ENCODE measurements around the gene DHRS4L2.
"Not testable (repeated sequence)": the region's sequence is repeated elsewhere in the genome, so short reads cannot be mapped to it uniquely, and the experiment has no call there.

The DHRS4L2 gene

DNA sequence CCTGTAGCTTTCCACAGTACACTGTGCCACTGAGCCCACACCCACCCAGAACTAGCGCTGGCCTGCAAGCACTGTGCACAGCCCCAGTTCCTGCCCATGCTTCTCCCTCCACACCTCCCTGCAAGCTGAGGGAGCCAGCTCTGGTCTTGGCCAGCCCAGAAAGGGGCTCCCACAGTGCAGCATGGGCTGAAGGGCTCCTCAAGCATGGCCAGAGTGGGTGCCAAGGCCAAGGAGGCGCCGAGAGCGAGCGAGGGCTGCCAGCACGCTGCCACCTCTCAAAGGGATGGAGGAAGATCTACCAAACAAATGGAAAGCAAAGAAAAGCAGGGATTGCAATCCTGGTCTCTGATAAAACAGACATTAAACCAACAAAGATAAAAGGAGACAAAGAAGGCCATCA lies 27.0 kb downstream of the DHRS4L2 start:
- not testable (repeated sequence) for DNase-seq (ENCODE audit: low read depth in 2 of 2, low spot score in 1 of 2)

DNA sequence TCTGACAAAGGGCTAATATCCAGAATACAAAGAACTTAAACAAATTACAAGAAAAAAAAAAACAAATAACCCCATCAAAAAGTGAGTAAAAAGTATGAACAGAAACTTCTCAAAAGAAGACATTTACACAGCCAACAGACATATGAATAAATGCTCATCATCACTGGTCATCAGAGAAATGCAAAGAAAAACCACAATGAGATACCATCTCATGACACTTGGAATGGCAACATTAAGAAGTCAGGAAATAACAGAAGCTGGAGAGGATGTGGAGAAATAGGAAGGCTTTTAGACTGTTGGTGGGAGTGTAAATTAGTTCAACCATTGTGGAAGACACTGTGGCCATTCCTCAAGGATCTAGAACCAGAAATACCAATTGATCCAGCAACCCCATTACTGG lies 30.2 kb downstream of the DHRS4L2 start:
- DNase-seq (ENCODE audit: low read depth in 2 of 2, low spot score in 1 of 2) = not testable (repeated sequence)

DNA sequence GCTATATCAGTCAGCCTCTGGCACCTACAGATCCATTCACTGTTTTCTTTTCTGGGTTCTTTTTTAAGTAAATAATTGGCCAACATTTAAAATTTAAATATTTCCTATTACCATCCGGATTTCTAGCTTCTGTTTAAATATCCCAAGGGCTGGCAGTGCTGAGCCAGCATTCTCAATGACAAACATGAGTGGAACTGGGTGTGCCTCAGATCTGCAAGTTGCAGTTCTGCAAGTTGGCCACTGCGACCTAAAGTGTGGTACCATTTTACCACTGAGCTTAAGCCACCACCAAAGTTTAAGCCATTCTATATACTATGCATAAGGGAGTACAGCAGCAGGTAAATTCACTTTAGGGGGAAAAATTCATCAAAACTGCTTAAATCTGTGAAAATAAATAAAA lies 31.2 kb downstream of the DHRS4L2 start:
- DNase-seq (ENCODE audit: low read depth in 2 of 2, low spot score in 1 of 2) = not testable (repeated sequence)

DNA sequence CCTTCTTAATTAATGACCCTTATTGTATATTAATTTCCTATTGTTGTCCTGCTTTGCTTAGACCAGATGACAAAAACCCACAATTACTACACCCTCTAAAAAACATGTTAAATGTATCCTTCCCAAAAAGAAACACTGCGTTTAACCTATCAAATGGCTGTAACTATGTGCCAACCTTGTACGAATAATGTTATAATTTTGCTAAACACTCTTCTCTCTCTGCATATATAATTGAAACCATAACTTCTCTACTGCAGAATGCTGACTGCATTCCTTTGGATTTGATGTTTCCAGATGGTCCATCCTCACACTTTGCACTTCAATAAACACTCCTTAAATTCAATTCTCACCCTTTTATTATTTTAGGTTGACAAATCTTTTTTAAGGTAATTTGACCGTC lies 31.8 kb downstream of the DHRS4L2 start:
- DNase-seq (ENCODE audit: low read depth in 2 of 2, low spot score in 1 of 2) = not testable (repeated sequence)

DNA sequence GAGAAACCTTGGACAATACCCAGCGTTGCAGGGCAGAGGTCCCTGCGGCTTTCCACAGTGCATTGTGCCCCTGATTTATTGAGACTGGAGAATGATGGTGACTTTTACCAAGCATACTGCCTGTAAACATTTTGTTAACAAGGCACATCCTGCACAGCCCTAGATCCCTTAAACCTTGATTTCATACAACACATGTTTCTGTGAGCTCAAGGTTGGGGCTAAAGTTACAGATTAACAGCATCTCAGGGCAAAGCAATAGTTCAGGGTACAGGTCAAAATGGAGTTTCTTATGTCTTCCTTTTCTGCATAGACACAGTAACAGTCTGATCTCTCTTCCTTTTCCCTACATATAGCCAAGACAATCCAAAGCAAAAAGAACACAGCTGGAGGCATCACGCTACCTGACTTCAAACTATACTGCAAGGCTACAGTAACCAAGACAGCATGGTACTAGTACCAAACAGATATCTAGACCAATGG lies 36.2 kb downstream of the DHRS4L2 start:
- not testable (repeated sequence) for DNase-seq (ENCODE audit: low read depth in 2 of 2, low spot score in 1 of 2)

DNA sequence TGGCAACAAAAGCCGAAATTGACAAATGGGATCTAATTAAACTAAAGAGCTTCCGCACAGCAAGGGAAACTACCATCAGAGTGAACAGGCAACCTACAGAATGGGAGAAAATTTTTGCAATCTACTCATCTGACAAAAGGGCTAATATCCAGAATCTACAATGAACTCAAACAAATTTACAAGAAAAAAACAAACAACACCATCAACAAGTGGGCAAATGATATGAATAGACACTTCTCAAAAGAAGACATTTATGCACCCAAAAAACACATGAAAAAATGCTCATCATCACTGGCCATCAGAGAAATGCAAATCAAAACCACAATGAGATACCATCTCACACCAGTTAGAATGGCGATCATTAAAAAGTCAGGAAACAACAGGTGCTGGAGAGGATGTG lies 41.0 kb downstream of the DHRS4L2 start:
- DNase-seq (ENCODE audit: low read depth in 2 of 2, low spot score in 1 of 2) = not testable (repeated sequence)

DNA sequence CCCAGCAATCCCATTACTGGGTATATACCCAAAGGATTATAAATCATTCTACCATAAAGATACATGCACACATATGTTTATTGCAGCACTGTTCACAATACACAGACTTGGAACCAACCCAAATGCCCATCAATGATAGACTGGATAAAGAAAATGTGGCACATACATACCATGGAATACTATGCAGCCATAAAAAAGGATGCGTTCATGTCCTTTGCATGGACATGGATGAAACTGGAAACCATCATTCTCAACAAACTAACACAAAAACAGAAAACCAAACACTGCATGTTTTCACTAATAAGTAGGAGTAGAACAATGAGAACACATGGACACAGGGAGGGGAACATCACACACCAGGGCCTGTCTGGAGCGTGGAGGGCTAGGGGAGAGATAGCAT lies 42.6 kb downstream of the DHRS4L2 start:
- not testable (repeated sequence) for DNase-seq (ENCODE audit: low read depth in 2 of 2, low spot score in 1 of 2)

DNA sequence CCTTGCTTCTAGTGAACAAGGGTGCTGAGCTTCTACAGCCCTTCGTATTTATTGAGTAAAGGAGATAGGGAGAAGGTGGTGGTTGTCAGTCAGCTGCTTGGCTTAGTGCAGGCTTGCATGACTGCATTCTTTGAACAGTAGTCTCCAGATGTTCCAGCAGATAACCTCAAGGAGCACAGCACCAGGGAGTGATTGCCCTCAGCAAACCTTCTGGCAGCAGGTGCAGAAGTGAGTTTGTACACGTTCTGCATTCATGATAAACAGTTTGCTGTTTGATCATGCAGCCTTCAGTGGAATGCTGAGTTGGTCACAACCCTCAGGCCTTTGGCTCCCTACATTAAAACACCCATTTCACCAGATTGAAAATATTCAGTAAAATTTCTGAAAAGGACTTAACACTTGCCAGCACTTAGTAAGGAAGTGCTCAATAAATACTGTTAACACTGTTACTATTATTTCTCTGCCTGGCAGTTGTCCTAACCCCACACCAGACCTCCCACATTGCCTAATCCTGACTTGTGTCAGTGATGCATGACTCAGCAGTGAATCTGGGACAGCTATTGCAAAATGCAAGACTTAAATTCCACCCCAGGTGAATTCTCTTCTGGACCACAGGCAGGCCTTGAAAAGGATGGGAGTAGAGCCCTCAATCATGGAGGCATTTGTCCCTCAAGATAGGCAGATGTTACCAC lies 44.1 kb downstream of the DHRS4L2 start:
- no peak for DNase-seq (ENCODE audit: low read depth in 2 of 2, low spot score in 1 of 2)

DNA sequence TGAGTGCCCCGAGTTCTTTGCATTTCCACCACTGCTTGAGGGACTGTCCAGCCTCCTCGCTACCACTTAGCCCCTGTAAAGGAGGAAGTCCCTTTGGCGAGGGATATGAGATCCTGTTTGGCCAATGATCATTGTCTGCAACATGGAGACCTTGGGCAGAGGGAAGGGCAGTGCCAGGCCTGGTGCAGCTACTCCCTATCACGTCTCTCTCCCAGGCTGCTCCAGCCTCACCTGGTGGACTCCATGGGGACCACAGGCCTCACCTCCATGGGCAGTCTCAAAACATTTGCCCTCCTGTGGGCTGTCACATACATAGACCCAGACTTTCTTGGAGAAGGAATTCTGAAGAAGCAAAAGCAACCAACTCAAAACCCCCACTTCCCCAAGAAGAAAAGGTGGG lies 47.0 kb downstream of the DHRS4L2 start:
- DNase-seq (ENCODE audit: low read depth in 2 of 2, low spot score in 1 of 2) = not testable (repeated sequence)

DNA sequence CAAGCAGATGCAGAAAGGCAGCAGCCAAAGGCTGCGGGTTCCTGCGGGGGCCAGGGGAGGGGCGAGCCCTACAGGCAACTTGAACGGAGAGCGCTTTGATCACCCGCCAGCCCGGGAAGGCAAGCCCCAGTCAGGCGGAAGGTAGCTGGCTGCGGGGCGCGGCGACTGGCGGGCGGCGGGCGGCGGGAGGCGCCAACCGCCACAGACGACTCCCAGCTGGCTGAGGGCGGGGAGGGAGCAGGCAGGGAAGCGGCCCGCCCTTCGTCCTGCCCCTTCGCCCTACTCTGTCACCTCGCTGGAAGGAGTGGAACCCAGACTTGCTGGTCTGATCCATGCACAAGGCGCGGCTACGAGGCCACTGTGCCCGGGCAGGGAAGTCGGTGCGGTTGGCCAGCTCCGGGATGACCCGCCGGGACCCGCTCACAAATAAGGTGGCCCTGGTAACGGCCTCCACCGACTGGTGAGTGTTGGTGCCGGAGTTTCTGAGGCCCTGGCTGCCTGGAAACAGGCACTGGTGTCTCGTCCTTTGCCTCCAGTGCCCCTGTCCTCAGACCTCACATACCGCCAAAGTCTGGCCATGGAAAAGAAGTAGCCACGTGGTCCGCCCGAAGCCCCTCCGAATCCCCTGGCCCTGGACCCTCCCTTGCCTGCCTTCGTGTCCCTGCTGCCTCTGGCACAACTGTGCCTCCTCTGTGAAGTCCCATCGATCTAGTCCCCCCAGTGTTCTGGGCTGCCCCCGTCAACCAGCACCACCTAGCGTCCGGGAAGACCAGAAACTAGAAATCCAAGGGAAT lies 47.6 kb downstream of the DHRS4L2 start:
- peak in 1 of 2 donors; percentile 35 for DNase-seq (ENCODE audit: low read depth in 2 of 2, low spot score in 1 of 2)

DNA sequence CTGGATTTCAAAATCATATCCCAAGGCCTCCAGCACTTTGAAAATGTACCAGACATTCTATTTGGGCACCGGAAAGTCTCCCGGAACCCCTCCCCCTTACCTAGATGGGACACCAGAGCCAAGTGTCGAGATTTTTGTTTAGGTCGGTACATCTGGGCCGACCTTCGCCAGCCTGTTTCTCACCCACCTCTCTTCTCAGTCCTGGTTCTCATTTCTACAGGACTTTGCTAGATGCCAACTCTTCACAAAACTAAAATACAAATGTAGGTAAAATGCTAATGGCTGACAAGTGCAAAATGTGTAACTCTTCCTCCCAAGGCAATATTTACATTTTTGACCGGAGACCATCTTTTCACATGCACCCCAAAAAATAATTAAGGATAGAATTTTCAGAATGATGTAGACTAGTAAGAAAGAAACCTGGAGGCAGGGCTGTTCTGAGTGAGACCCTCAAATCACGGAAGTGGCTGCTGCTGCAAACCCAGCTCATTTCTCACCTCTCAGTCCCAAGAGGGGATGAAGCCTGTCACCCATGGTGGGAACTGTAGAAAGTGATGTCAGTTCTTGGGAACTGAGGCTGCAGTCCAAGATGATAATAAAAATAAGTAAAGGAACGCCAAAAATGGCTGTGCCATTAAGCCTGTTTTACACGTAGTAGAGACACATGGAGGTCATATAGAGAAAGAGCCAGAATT lies 48.4 kb downstream of the DHRS4L2 start:
- DNase-seq (ENCODE audit: low read depth in 2 of 2, low spot score in 1 of 2) = not testable (repeated sequence)

DNA sequence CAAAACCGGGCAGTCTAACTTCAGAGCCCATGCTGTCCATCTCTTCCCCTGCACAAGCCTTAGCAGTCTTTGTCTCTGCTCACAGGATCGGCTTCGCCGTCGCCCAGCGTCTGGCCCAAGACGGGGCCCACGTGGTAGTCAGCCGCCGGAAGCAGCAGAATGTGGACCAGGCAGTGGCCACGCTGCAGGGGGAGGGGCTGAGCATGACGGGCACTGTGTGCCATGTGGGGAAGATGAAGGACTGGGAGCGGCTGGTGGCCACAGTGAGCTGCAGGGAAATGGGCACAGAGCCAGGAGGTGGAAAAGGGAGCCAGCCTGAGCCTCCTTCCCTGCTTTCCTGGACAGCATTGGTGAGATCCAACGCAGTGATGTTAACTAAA lies 48.9 kb downstream of the DHRS4L2 start:
- DNase-seq (ENCODE audit: low read depth in 2 of 2, low spot score in 1 of 2) = no peak

DNA sequence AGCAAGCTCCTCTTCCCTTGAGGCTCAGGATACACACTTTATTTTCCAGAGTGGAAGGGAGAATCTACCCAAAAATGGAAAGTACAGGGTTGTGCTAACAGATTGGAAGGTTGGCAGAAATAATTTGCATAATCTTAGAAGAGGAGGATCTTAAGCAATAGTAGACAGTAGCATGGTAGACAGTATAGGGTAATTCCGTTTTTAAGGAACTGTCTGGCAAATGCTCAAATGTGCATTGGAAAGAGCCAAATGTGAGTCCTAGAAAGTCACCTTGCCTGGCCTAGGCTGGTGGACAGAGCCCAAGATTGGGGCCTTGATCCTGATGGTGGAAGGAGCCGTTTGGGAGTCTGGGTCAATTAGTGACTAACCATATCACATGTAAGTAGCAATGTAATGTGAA lies 50.0 kb downstream of the DHRS4L2 start:
- no peak for DNase-seq (ENCODE audit: low read depth in 2 of 2, low spot score in 1 of 2)

DNA sequence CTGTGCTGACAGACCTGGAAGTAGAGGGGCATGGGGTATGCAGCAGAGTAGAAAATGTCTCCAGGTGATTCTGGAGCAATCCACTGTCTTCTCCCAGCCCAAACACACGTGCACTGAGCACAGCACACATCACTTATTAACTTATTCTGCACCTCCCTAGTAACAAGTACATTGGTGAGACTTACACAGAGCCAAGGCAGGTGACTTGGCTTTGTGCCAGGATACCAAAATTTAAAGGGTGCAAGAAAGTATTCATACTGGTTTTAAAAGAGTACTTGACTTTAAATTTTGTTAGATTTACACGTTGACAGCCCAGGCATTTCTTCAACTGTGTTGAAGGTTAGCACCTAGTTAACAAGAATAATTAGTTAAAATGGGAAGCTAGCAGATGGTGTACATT lies 52.0 kb downstream of the DHRS4L2 start:
- no peak for DNase-seq (ENCODE audit: low read depth in 2 of 2, low spot score in 1 of 2)

DNA sequence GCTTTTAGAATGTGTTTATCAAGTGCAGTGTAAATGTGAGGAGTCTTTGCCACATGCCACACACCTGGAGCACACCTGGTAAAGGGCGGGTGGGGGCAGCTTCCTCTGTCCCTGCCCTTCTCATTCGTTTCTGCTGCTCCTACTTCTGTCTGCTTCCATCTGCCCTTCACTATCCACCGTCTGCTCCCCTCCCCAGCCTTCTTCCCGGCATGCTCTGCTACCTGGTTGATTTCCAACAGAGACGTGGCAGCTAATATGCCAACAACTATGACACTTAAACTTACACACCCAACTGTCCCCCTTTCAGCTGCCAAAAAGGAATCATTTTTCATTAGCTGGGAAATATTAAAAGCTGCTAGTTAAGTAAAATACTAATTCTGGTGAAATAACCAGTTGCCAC lies 54.0 kb downstream of the DHRS4L2 start:
- no peak for DNase-seq (ENCODE audit: low read depth in 2 of 2, low spot score in 1 of 2)

DNA sequence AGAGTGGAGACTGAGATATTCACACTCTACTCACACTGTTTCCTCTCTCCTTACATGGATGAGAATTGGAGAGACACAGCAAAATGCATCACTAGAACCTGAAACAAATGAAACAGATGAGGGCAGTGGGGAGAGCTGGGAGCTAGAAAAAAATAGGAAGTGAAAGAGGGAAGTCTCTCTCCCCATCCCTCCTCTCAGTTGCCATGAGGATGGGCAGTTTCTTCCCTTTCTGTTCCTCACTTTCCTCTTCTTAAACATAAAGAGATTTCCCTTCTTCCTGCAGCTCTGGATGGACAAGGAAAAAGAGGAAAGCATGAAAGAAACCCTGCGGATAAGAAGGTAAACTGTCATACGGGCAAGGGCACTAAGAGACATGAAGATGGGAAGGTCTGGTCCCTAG lies 60.3 kb downstream of the DHRS4L2 start:
- not testable (repeated sequence) for DNase-seq (ENCODE audit: low read depth in 2 of 2, low spot score in 1 of 2)

DNA sequence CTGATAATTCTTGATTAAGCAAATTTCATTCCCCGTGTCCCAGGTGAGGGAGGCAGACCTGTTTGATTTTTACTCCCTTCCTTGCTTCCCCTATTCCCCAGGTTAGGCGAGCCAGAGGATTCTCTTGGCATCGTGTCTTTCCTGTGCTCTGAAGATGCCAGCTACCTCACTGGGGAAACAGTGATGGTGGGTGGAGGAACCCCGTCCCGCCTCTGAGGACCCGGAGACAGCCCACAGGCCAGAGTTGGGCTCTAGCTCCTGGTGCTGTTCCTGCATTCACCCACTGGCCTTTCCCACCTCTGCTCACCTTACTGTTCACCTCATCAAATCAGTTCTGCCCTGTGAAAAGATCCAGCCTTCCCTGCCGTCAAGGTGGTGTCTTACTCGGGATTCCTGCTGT lies 62.0 kb downstream of the DHRS4L2 start:
- not testable (repeated sequence) for DNase-seq (ENCODE audit: low read depth in 2 of 2, low spot score in 1 of 2)

DNA sequence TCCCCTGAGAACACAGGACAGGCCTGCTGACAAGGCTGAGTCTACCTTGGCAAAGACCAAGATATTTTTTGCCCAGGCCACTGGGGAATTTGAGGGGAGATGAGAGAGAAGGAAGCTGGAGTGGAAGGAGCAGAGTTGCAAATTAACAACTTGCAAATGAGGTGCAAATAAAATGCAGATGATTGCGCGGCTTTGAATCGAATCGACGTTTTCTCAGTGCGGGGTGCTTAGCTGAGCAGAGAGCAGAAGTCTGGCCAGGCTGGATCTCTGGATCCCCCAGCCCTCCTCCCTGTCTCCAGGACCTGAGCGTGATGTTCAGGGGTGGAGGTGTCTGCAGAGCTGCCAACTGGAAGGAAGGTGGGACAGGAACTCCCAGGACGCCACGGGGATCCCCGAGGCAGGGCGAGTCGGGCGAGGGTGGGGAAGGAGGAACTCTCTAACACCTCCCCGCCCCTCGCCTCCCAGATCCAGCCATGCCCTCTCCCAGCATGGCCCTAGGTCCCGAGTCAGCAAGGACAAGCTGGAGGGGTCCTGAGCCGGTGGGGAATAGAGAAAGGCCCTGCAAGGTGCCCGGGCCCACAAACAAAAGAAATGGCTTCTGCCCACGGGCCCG lies 62.6 kb downstream of the DHRS4L2 start:
- DNase-seq (ENCODE audit: low read depth in 2 of 2, low spot score in 1 of 2) = no peak

DNA sequence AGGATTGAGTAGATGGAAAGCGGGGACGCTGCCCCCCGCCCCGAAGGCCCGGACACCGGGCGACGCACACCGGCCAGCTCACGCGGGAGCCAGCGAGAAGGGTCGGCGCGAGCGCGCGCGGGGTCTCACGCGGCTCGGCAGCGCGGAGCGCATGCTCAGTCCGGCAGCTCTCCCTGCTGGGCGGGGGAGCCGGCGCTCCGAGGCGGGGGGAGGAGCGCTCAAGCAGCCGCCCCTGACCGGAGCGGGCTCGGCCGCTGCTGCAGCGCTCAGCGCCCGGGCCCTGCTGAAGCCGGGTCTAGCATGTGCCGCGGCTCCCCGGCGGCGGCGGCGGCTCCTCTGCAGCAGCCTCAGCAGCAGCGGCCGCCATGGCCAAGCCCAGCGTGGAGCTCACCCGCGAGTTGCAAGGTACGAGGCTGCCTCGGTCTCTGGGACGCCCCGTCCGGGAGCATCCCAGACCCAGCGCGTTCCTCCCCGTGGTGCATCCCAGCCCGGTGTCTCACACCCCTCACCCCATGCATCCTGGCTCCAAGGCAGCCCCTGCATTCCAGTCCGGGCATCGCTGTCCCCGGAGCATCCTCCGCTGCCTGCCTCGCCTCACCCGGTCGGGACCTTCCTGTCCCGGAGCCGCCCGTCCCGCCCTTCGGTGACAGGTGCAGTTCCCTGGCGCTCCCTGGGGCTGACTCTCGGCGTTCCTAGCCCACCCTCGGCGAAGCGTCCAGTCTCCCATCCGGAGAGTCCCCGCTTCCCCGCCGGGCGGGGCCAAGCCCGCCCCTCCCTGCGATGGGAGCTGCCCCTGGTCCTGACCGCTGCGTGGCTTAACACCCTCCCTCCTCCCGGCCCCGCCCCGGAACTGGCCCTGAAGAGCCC lies 63.3 kb downstream of the DHRS4L2 start, which contains the start of gene CARMIL3:
CARMIL3 (plus strand) TSS at position 221 of the 867 bp plus-strand sequence; CDS start at position 366, 145 bp downstream.
- DNase-seq (ENCODE audit: low read depth in 2 of 2, low spot score in 1 of 2) = no peak
